Kidney (tissue), 14 donors: ENCODE results near the gene SLC5A3. TPM values are rescaled to one million over a fixed set of nuclear protein-coding genes. Genes with fewer than 3 reads are reported as not detected.

ENCODE experiments used
- DNase-seq, 5 donors: peaks; one replicate each; pipeline ENCODE4 v3.0.0-alpha.2; 2013 to 2020
- FAIRE-seq: peaks from 2 replicates; lab custom pipeline; 2012; peaks lifted over from hg19 to GRCh38; lab: Jason Lieb, UNC
- H3K27ac ChIP-seq, 2 donors: one replicate each; pipeline ENCODE4 v1.7.0; 2013; ENCODE audit warnings: low read depth in 2 of 2, low read length in 2 of 2, inconsistent platforms in 1 of 2
- H3K27me3 ChIP-seq: one replicate; pipeline ENCODE4 v1.7.1; 2013; ENCODE audit warnings: low read length, inconsistent platforms; ENCODE audit not compliant: control insufficient read depth, insufficient read depth
- H3K36me3 ChIP-seq, 3 donors: one replicate each; pipeline versions ENCODE4 v1.7.0 to v1.7.1; 2013; ENCODE audit warnings: low read length in 3 of 3, control low read depth in 1 of 3, inconsistent platforms in 1 of 3; ENCODE audit not compliant: insufficient read depth in 3 of 3, control insufficient read depth in 2 of 3
- H3K4me1 ChIP-seq, 3 donors: one replicate each; pipeline versions ENCODE4 v1.7.0 to v1.7.1; 2013; ENCODE audit warnings: low read length in 3 of 3, inconsistent platforms in 1 of 3, low read depth in 1 of 3; ENCODE audit not compliant: control insufficient read depth in 2 of 3, insufficient read depth in 2 of 3
- H3K4me3 ChIP-seq, 3 donors: one replicate each; pipeline versions ENCODE4 v1.7.0 to v1.8.1; 2013; ENCODE audit warnings: low read length in 3 of 3, control low read depth in 1 of 3, inconsistent platforms in 1 of 3
- H3K9ac ChIP-seq, 3 donors: one replicate each; pipeline versions ENCODE4 v1.7.0 to v1.7.1; 2013; ENCODE audit warnings: low read length in 3 of 3, control low read depth in 1 of 3, inconsistent platforms in 1 of 3
- H3K9me3 ChIP-seq, 3 donors: one replicate each; pipeline versions ENCODE4 v1.7.0 to v1.7.1; 2013; ENCODE audit warnings: low read length in 3 of 3, control low read depth in 1 of 3, inconsistent platforms in 1 of 3; ENCODE audit not compliant: control insufficient read depth in 2 of 3, insufficient read depth in 1 of 3
- CTCF ChIP-seq: IDR thresholded peaks from 3 replicates; pipeline ENCODE4 v1.5.1; 2012; ENCODE audit warnings: mild to moderate bottlenecking, moderate library complexity, borderline replicate concordance; ENCODE audit not compliant: insufficient read depth; ENCODE audit errors: extremely low read depth
- intact Hi-C: fragments of 100-400 bp; cut with DNase I; formaldehyde crosslinking; loops from one replicate; pipeline ENCODE4 v1.11.1; 2022
- polyA plus RNA-seq: library from polyadenylated mRNA; stranded (reverse); fragments of 350-450 nt; fragmentation: Illumina TruSeq; extraction: RNeasy Lipid Tissue Mini Kit (QIAGEN cat#74804); gene quantifications from one replicate; pipeline ENCODE4 v1.2.3, GENCODE V29; 2014; ENCODE audit warnings: low read depth, low replicate concordance; ENCODE audit not compliant: insufficient read depth
- total RNA-seq: library from RNA; stranded (reverse); fragmentation: NEBNext Ultra II Directional; extraction: Animal tissue kit (Norgen Biotek cat#: 25700); gene quantifications from one replicate; pipeline ENCODE4 v1.2.1, GENCODE V29; 2021
- donor health status: control.
- donor health status: control.
- donor health status: control.
- donor health status: control.
- donor health status: control.
- donor health status: DM: yes; HTN: yes; CAD: no.
- donor health status: Normal renal cell carcinoma (clear cell type).

SLC5A3 gene
- total and polyA plus RNA-seq, 2 donors from 2014 or later = 12.4 to 26.0 TPM

- H3K36me3 ChIP-seq = peaks cover 0 to 9% (median 0%) of the 10 kb centered on the region in 3 donors
- peak overlapping the region; percentile 78 to 81 (median 78) for H3K4me3 ChIP-seq
- peaks cover 0 to 24% (median 18%) of the 10 kb centered on the region in 3 donors for H3K4me1 ChIP-seq
- DNase-seq (no peak), FAIRE-seq (no peak)
- no peaks in the 10 kb centered on the region for H3K27me3 ChIP-seq
- H3K27ac ChIP-seq = peak overlapping the region; percentile 83 to 87
- peak overlapping the region; percentile 71 to 97 (median 92) for H3K9ac ChIP-seq
- TF ChIP-seq CTCF = no peak
- intact Hi-C loops = no loop called here
- no peaks in the 10 kb centered on the region for H3K9me3 ChIP-seq
Measured at GRCh38 chr21:34075091-34075425, 1.7 kb downstream of the SLC5A3 start.

GRCh38 chr21:34075760-34076660 lies 2.6 kb downstream of the SLC5A3 start:
- H3K27ac ChIP-seq = peak overlapping the region; percentile 83 to 87
- H3K27me3 ChIP-seq = no peaks in the 10 kb centered on the region
- peaks cover 0 to 31% (median 18%) of the 10 kb centered on the region in 3 donors for H3K4me1 ChIP-seq
- H3K4me3 ChIP-seq = peak overlapping the region; percentile 30 to 78 (median 78)
- no peak for FAIRE-seq
- peaks cover 0 to 9% (median 0%) of the 10 kb centered on the region in 3 donors for H3K36me3 ChIP-seq
- no peaks in the 10 kb centered on the region for H3K9me3 ChIP-seq
- peak in 1 of 5 donors; percentile 19 for DNase-seq
- TF ChIP-seq CTCF = no peak
- peak overlapping the region; percentile 22 to 97 (median 92) for H3K9ac ChIP-seq
- intact Hi-C loops = no loop called here

GRCh38 chr21:34076835-34077234 lies 3.5 kb downstream of the SLC5A3 start:
- peaks cover 0 to 9% (median 0%) of the 10 kb centered on the region in 3 donors for H3K36me3 ChIP-seq
- peak overlapping the region in 2 of 3 donors; percentile 37 to 97 for H3K9ac ChIP-seq
- H3K27me3 ChIP-seq = no peaks in the 10 kb centered on the region
- FAIRE-seq (no peak), DNase-seq (no peak)
- intact Hi-C loops = no loop called here
- H3K27ac ChIP-seq = peak overlapping the region; percentile 55 to 81
- H3K9me3 ChIP-seq = no peaks in the 10 kb centered on the region
- TF ChIP-seq CTCF = no peak
- H3K4me1 ChIP-seq = peaks cover 0 to 31% (median 20%) of the 10 kb centered on the region in 3 donors
- peak overlapping the region in 2 of 3 donors; percentile 31 to 78 for H3K4me3 ChIP-seq
